Measurements from ENCODE around the gene PRSS50.
"Not testable (repeated sequence)": the region's sequence is repeated elsewhere in the genome, so short reads cannot be mapped to it uniquely, and the experiment has no call there.

Gene PRSS50

GRCh38 chr3:46706771-46707582 lies 10.7 kb downstream of the PRSS50 start:
- FAIRE-seq, result no peak

- FAIRE-seq, result no peak
Measured at GRCh38 chr3:46705751-46706552, 11.7 kb downstream of the PRSS50 start.

GRCh38 chr3:46705022-46705530 lies 12.6 kb downstream of the PRSS50 start:
- no peak for FAIRE-seq

- FAIRE-seq, result not testable (repeated sequence)
Measured at GRCh38 chr3:46704346-46704745, 13.3 kb downstream of the PRSS50 start.

GRCh38 chr3:46703013-46703520 lies 14.6 kb downstream of the PRSS50 start:
- no peak for FAIRE-seq

GRCh38 chr3:46702246-46703012 lies 15.2 kb downstream of the PRSS50 start:
- no peak for FAIRE-seq

- FAIRE-seq, result no peak
Measured at GRCh38 chr3:46701181-46701939, 16.3 kb downstream of the PRSS50 start, which contains the start of gene TMIE. TSS of gene TMIE (plus strand) at chr3:46701392. CDS start at chr3:46701488, 96 bp downstream.

- FAIRE-seq, result no peak
Measured at GRCh38 chr3:46700772-46701171, 16.9 kb downstream of the PRSS50 start.

GRCh38 chr3:46699676-46700523 lies 17.8 kb downstream of the PRSS50 start:
- no peak for FAIRE-seq

GRCh38 chr3:46695962-46696894 lies 21.4 kb downstream of the PRSS50 start:
- FAIRE-seq, result no peak

- no peak for FAIRE-seq
Measured at GRCh38 chr3:46695177-46695961, 22.3 kb downstream of the PRSS50 start.

- FAIRE-seq, result no peak
Measured at GRCh38 chr3:46694520-46694919, 23.1 kb downstream of the PRSS50 start.

- no peak for FAIRE-seq
Measured at GRCh38 chr3:46693892-46694226, 23.8 kb downstream of the PRSS50 start.

GRCh38 chr3:46693038-46693891 lies 24.4 kb downstream of the PRSS50 start, which contains the start of gene ALS2CL:
TSS of gene ALS2CL (minus strand) at chr3:46693679. CDS start at chr3:46689440, 4,239 bp downstream.
- no peak for FAIRE-seq

GRCh38 chr3:46692566-46692990 lies 25.1 kb downstream of the PRSS50 start:
- no peak for FAIRE-seq

GRCh38 chr3:46690798-46691197 lies 26.9 kb downstream of the PRSS50 start:
- no peak for FAIRE-seq

- FAIRE-seq, result no peak
Measured at GRCh38 chr3:46685446-46685845, 32.2 kb downstream of the PRSS50 start.

GRCh38 chr3:46684891-46685290 lies 32.8 kb downstream of the PRSS50 start:
- no peak for FAIRE-seq
